HG03521 (cell line): ENCODE results near the gene MZT2B.
"Not testable (repeated sequence)": the region's sequence is repeated elsewhere in the genome, so short reads cannot be mapped to it uniquely, and the experiment has no call there.

Experiments
- ATAC-seq: cut with Tn5 transposase; IDR thresholded peaks from one replicate; pipeline ENCODE4 v1.9.1; 2021; ENCODE audit warnings: mild to moderate bottlenecking, moderate library complexity; ENCODE audit not compliant: unreplicated experiment

MZT2B gene

DNA sequence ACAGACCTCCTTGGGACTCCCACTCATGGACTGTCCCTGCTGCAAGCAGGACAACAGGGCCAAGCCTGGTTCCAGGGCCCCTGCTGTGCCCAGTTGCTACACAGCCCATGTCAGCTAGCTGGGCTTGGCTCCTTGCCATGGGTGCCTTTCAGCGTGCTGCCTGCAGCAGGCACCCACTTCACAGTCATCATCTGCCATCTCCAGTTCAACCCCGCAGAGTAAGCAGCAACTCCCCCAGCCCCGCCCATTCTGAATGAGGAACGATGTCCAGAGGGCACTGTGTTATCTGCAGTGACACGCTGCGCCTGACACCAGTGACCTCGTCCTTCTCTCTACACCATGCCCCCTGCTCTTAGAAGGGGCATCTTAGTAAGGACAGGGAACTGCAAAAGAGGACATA, 20.5 kb downstream of the MZT2B start:
- ATAC-seq, result not testable (repeated sequence)

DNA sequence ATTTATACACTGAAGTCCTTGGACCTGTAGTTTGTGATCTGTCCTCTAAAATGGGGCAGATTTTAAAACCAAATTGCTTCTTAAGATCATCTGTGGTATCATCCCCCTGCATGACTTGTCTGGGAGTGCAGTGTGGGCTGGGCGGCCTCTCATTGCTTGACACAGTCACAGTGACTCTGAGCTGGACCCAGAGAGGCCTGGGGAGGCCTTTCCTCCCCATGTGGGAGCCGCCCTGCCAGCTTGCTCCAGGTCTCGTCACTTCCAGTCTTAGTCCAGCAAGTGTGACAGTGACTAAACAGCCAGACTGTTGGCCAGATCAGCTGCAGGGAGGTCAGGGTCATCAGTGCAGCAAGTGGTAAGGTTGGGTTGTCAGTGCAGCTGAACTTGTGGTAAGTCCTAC, 21.1 kb downstream of the MZT2B start:
- ATAC-seq, result not testable (repeated sequence)

DNA sequence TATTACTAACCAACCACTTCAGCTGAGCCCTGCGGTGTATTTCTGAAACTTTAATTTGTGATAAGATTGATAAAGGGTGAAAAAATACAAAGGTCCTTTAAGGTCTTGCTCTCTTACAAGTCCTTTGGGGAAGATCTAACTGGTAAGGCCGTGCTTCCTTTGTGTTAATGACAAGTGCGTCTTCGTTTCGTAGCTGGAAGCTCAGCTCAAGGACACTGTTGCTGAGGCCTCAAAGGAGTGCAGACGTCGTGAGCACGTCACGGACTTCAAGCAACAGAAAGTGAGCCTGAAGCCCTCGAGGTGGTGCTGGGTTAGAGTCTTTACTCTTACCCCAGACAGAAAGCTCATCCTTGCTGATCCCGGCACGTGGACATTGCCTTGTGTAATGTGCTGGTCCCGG, 25.0 kb downstream of the MZT2B start:
- ATAC-seq, result not testable (repeated sequence)

DNA sequence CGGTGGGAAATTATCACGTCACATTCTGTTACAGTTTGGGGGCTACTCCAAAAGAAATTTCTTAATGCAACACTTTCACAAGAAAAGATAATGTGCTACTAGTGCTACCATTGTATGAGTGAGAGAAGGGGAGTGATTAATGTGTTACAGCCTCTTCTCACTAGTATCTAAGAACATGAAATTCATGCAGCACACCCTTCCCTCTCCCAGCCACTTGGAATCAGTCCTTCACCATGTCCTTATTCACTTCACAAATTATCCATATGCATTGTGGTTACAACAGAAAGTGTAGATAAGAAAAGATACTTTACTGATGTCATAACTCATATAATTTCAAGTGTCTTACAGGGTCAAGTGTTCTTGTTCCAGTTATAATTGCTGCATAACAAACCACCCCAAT, 37.1 kb downstream of the MZT2B start:
- not testable (repeated sequence) for ATAC-seq

DNA sequence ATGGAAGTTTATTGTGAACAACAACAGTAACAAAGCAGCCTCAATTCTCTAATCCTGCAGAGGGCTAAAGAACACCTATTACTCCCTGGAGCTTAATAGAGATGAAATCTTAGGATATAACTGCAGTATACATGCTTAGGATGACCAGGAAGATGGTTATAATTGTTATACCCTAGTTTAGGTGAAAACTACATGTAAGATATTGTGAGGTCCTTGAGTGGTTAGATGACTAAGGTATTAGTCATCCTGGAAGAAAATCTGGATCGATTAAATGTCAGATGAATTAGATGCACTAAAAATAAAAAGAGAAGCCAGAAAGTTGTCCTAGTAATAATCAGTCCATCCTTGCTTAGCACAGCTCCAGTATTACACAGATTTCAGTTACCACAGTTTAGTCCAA, 38.4 kb downstream of the MZT2B start:
- not testable (repeated sequence) for ATAC-seq

DNA sequence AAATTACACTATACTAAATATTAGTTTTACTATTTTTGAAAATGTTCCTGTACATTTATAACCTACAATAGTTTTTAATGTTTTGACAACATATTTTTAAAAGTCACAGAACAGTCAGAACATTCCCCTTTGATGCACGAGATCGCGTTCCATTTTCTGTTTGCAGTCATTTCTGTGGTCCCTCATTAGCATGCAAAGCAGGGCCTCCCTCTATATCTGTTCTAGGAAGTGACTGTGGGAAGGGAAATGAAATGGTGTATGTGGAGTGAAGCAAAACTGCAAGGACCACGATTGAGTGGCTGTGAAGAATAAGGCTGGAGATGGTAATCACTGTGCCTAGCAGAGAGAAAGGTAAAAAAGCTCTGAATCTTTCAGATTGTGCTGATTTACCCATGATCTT, 40.5 kb downstream of the MZT2B start:
- ATAC-seq, result not testable (repeated sequence)

DNA sequence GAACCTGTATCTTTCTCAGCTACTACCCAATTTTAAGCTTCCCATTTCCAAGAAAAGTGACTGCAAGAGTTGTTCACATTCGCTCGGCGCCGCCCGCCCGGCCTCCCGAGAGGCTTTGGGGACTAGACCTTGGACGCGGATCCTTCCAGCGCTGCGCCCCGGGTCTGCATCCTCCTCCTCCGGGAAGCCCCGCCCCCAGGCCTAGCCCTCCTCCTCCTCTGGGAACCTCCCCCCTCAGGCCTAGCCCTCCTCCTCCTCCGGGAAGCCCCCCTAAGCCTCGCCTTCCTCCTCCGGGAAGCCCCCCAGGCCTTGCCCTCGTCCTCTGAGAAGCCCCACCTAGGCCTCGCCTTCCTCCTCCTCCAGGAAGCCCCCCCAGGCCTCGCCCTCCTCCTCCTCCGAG, 45.9 kb downstream of the MZT2B start:
- not testable (repeated sequence) for ATAC-seq

DNA sequence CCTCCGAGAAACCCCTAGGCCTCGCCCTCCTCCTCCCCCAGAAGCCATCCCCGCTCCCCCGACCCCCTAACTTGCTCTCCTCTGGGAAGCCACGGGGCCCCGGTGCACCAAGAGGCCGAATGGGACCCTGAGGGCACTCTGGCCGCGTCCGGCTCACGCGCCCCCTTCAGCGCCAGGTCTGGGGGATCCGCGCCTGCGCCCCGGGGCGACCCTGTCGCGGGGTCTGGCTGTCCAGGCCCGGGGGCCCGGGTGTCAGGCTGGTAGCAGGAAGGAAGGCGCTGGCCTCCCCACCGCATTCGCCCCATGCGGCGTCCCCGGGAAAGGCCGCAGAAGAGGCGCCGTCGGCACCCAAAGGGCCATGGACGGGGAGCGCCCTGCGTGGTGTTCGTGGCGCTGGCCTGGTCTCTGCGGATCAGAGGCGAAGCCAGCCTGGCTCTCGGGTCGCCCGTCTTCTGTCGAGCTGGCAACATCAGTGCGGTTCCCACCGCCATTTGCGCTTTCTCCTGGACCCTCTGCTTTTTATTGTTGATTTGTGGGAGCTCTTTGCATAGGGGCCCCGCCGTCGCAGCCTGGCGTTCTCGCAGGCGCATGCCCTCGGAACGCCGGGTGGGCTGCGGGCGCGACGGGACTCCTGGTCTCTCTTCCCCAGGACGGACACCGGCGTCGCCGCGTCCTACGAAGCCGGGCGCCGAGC, 46.6 kb downstream of the MZT2B start:
- ATAC-seq, result not testable (repeated sequence)

DNA sequence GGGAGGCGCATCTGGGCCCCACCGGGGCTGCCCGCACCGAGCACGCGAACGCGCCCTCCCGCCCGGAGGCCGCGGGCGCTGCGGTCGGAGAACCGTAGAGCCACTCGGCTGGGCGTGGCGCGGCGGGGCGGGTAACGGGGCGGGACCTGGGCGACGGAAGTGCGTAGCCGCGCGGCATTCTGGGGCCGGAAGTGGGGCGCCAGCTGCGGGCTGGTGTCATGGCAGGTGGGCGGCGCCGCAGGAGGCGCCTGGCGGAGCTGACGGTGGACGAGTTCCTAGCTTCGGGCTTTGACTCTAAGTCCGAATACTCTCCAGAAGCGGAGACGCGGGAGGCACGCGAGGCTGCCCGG, 47.1 kb downstream of the MZT2B start:
- ATAC-seq, result not testable (repeated sequence)

DNA sequence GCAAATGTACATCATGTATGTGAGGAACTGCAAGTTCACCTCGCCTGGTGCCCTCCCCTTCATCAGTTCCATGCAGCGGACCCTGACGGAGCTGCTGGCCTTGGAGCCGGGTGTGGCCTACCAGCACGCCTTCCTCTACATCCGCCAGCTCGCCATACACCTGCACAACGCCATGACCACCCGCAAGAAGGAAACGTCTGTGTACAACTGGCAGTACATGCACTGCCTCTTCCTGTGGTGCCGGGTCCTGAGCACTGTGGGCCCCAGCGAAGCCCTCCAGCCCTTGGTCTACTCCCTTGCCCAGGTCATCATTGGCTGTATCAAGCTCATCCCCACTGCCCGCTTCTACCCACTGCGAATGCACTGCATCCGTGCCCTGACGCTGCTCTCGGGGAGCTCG, 48.3 kb downstream of the MZT2B start:
- not testable (repeated sequence) for ATAC-seq

DNA sequence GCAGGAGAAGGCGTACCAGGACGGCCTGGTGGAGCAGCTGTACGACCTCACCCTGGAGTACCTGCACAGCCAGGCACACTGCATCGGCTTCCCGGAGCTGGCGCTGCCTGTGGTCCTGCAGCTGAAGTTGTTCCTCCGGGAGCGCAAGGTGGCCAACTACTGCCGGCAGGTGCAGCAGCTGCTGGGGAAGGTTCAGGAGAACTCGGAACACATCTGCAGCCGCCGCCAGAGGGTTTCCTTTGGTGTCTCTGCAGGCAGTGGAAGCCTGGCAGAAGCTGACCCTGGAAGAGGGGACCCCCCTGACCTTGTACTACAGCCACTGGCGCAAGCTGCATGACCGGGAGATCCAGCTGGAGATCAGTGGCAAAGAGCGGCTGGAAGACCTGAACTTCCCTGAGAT, 48.8 kb downstream of the MZT2B start:
- ATAC-seq, result not testable (repeated sequence)

DNA sequence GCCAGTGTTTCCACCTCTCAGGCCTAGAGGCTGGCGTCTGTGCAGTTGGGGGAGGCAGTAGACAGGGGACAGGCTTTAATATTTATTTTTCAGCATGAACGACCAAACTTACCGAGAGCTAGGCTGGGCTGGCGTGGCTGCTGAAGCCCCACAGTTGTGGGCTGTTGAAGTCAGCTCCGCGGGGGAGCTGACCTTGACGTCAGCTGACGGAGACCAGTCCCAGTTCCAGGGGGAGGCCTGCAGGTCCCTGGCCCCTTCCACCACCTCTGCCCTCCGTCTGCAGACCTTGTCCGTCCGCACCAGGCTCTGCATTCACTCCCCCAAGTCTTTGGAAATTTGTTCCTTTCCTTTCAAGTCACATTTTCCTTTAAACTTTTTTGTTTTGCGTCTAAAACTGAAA, 49.6 kb downstream of the MZT2B start:
- ATAC-seq, result no peak

DNA sequence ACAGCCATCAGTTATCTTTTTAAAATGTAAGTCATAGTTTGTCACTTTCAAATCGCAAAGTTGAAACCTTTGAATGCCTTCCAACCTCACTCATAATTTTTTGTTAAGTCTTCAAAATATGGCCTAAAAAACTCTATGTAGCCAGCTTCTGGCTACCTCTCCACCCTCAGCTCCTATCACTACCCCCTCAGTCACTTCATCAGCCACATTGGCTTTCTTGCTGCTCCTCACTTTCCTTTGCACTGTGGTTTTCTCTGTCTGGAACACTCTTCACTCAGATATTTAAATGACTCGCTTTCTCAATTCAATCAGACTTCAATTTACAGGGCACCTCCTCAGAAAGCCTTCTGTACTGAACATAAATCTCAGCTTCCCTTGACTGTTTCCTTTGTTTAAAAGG, 51.0 kb downstream of the MZT2B start:
- ATAC-seq, result not testable (repeated sequence)

DNA sequence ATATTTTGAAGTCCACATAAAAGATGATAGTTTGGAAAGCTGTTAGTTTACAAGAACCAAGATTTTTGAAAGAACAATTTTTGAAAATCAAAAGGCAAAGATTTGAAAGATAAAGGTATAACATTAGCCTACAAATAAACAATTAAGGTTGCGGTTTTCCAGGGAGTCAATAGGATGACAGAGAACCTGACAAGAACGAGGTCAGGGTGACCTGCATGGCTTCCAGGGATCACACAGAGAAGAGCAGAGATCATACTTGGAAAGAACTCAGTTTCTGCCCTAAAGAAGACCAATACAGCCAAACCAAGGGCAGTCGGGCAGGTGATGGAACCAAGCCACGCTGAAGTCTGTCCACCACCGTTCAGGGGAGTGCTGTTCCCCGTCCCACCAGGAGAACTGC, 57.5 kb downstream of the MZT2B start:
- not testable (repeated sequence) for ATAC-seq
